Superior temporal gyrus (tissue), 1 donor: ENCODE results near the gene FTL.
"Not testable (repeated sequence)": the region's sequence is repeated elsewhere in the genome, so short reads cannot be mapped to it uniquely, and the experiment has no call there.

Source experiments
- DNase-seq: peaks from one replicate; pipeline ENCODE4 v3.0.0-alpha.2; 2016; ENCODE audit errors: extremely low spot score

The FTL gene

DNA sequence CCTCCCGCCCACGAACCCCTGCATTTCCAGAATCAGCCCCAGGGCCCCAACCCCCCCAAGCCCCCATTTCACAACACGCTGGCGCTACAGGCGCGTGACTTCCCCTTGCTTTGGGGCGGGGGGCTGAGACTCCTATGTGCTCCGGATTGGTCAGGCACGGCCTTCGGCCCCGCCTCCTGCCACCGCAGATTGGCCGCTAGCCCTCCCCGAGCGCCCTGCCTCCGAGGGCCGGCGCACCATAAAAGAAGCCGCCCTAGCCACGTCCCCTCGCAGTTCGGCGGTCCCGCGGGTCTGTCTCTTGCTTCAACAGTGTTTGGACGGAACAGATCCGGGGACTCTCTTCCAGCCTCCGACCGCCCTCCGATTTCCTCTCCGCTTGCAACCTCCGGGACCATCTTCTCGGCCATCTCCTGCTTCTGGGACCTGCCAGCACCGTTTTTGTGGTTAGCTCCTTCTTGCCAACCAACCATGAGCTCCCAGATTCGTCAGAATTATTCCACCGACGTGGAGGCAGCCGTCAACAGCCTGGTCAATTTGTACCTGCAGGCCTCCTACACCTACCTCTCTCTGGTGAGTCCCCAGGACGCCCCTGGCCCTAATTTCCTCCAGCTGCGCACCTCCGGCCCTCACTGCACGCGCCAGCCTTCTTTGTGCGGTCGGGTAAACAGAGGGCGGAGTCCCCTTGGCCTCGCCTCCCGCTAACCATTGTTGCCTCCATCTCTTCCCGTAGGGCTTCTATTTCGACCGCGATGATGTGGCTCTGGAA is at the start of gene FTL:
Gene FTL, plus strand, starts transcription at position 270 of the 766 bp plus-strand sequence. Its CDS starts 199 bp downstream, at position 469.
- DNase-seq, result peak; percentile 98

DNA sequence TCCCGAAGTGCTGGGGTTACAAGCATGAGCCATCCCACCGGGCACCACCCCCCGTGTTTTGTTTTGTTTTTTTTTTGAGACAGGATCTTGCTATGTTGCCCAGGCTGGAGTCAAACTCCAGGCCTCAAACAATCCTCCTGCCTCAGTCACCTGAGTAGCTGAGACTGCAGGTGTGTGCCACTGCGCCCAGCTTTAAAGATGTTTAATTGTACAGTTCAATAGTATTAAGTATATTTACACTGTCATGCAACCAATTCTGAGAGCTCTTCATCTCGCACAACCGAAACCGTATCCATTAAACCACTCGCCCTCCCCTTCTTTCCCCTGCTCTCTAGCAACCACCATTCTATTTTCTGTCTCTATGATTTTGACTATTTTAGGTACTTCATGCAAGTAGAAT is 49.4 kb upstream of the FTL start:
- DNase-seq, result no peak

DNA sequence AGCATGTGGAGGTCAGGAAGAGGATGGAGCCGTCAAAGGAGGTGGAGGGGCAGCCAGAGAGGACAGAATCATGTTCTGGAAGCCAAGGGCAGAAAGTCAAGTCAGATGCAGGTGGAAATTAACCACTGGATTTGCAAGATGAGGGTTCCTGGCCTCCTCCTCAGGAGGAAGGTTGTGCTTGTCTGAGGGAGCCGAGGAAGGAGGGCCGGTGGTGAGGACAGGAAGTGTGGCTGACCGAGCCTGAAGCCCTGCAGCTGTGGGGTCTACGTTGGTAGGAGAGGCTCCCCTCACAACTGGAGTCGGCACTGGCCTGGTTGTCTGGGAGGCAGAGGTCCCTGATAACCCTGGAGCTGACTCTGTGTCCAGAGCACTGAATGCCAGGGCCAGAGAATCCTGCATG is 47.0 kb upstream of the FTL start:
- DNase-seq, result no peak

DNA sequence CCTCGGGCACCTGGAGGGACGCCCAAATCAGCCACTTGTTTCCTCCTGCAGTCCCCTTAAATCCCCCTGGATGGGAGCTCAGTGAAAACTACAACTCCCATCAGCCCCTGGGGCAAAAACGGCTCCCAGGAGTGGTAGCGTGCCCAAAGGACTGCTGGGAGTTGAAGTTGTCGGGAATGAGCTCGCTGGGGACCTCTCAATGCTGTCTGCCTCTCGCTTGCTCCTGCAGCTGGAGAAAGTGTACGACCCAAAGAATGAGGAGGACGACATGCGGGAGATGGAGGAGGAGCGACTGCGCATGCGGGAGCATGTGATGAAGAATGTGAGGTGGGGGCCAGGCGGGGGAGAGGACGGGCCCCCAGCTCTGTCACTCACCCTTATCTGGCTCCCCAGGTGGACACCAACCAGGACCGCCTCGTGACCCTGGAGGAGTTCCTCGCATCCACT is 46.3 kb upstream of the FTL start:
- DNase-seq, result peak; percentile 13

DNA sequence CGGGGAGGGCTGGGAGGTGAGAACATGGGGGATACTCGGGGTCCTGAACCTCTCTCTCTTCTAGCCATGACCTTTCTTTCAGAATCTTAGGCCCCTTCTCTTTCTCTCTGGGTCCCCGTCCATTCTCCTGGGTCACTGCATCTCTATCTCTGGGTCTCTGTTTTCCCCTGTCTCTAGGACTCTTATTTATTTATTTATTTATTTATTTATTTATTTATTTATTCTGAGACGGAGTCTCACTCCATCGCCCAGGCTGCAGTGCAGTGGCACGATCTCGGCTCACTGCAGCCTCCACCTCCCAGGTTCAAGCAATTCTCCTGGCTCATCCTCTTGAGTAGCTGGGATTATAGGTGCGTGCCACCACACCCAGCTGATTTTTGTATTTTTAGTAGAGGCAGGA is 45.8 kb upstream of the FTL start:
- not testable (repeated sequence) for DNase-seq

DNA sequence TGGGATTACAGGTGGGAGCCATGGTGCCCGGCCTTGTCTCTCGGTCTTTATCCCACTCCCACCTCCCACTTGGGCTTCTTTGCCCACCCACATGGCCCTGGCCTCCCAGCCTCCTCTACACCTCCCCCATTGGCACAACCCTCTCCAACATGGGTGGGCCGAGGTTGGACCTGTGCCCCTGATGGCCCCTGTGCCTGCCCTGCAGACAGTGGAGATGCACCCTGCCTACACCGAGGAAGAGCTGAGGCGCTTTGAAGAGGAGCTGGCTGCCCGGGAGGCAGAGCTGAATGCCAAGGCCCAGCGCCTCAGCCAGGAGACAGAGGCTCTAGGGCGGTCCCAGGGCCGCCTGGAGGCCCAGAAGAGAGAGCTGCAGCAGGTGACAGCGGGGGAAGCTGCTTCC is 44.2 kb upstream of the FTL start:
- DNase-seq, result no peak

DNA sequence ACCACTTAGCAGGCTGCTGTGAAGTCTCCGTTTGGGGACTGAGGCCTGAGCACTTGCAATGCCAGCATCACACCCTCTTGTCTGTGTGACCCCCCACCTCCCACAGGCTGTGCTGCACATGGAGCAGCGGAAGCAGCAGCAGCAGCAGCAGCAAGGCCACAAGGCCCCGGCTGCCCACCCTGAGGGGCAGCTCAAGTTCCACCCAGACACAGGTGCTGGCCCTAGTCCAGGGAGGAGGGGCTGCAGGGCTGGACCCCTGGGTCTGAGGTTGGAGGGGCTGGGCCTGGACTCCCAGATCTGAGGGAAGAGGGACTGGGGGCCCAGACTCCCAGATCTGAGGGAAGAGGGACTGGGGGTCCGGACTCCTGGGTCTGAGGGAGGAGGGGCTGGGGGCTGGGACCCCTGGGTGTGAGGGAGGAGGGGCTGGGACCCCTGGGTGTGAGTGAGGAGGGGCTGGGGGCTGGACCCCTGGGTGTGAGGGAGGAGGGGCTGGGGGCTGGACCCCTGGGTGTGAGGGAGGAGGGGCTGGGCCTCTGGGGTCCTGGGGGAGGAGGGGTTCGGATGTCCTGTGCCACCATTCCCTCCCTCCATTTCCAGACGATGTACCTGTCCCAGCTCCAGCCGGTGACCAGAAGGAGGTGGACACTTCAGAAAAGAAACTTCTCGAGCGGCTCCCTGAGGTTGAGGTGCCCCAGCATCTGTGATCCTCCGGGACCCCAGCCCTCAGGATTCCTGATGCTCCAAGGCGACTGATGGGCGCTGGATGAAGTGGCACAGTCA is 43.2 kb upstream of the FTL start:
- DNase-seq, result no peak

DNA sequence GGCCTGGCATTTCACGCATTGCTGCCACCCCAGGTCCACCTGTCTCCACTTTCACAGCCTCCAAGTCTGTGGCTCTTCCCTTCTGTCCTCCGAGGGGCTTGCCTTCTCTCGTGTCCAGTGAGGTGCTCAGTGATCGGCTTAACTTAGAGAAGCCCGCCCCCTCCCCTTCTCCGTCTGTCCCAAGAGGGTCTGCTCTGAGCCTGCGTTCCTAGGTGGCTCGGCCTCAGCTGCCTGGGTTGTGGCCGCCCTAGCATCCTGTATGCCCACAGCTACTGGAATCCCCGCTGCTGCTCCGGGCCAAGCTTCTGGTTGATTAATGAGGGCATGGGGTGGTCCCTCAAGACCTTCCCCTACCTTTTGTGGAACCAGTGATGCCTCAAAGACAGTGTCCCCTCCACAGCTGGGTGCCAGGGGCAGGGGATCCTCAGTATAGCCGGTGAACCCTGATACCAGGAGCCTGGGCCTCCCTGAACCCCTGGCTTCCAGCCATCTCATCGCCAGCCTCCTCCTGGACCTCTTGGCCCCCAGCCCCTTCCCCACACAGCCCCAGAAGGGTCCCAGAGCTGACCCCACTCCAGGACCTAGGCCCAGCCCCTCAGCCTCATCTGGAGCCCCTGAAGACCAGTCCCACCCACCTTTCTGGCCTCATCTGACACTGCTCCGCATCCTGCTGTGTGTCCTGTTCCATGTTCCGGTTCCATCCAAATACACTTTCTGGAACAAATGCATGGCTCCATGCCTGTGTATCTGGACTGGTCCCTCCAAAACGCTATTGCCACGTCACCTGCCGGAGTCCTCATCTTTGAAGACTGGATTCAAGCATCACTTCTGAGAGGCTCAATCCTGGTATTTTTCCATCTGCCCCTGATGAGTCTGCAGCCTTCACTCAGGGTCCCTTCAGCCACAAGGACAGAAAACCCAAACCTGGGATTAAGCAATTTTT is 42.3 kb upstream of the FTL start:
- DNase-seq, result no peak

DNA sequence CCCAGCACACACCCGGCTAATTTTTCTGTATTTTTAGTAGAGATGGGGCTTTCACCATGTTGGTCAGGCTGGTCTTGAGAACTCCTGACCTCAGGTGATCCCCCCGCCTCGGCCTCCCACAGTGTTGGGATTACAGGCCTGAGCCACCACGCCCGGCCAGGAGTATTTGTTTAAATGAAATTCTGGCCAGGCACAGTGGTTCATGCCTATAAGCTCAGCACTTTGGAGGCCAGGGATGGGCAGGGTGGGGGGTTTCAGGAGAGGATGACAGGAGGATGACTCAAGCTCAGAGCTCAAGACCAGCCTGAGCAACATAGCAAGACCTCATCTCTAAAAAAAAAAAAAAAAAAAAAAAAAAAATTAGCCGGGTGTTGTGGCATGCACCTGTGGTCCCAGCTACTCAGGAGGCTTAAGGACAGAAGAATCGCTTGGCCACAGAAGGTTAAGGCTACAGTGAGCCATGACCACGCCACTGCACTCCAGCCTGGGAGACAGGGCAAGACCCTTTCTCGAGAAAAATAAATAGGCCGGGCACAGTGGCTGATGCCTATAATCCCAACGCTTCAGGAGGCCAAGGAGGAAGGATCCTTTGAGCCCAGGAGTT is 39.8 kb upstream of the FTL start:
- no peak for DNase-seq

DNA sequence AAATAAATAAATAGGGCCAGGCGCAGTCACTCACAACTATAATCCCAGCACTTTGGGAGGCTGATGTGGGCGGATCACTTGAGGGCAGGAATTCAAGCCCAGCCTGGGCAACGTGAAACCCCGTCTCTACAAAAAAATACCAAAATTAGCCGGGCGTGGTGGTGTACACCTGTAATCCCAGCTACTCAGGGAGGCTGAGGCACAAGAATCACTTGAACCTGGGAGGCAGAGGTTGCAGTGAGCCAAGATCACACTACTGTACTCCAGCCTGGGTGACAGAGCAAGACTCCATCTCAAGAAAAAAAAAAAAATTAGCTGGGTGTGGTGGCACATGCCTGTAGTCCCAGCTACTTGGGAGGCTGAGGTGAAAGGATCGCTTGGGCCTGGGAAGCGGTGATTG is 39.2 kb upstream of the FTL start:
- not testable (repeated sequence) for DNase-seq

DNA sequence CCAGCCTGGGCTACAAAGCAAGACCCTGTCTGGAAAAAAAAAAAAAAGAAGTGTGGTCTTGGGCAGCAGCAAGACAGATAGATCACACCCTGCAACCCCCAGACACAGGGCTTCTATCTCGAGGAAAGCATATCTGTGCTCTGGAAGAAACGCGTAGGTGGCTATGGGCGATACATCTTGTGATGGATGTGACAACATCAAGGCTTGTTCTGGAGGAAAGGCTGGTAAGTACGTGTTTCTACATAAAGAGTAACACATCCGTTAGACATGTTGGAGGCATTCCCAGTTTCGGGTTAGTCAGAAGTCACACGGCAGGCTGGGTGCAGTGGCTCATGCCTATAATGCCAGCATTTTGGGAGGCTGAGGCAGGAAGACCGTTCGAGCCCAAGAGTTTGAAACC is 38.2 kb upstream of the FTL start:
- DNase-seq, result peak; percentile 80

DNA sequence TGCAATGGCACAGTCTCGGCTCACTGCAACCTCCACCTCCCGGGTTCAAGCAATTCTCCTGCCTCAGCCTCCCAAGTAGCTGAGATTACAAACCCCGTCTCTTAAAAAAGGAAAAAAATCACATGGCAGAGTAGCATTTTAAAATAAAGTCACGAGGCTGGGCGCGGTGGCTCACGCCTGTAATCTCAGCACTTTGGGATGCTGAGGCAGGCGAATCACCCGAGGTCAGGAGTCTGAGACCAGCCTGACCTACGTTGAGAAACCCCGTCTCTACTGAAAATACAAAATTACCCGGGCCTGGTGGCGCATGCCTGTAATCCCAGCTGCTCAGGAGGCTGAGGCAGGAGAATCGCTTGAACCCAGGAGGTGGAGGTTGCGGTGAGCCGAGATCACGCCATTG is 37.4 kb upstream of the FTL start:
- DNase-seq, result not testable (repeated sequence)

DNA sequence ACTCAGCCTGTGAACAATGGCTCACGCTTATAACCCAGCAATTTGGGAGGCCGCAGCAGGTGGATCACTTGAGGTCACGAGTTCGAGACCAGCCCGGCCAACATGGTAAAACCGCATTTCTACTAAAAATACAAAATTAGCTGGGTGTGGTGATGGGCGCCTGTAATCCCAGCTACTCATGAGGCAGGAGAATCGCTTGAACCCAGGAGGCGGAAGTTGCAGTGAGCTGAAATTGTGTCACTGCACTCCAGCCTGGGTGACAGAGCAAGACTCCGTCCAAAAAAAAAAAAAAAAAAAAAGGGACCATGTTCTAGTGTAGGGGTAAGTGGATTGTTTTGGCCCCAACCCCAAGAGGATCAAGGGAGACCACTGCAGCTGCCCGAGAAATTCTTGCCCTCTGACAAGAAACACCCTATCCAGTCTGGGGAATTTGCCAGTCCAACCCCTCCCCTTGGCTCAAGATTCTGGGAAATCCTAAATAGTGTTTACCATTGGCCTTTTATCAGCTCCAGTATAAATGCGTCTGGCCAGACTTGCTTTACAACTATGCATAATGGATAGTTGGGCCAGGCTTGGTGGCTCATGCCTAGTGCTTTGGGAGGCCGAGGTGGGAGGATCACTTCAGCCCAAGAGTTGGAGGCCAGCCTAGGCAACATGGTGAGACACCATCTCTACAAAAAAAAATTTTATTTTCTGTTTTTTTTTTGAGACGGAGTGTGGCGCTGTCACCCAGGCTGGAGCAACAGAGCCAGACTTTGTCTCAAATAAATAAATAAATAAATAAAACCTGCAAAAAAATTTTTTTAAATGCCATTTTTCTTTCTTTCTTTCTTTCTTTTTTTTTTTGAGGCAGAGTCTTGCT is 36.7 kb upstream of the FTL start:
- DNase-seq, result no peak

DNA sequence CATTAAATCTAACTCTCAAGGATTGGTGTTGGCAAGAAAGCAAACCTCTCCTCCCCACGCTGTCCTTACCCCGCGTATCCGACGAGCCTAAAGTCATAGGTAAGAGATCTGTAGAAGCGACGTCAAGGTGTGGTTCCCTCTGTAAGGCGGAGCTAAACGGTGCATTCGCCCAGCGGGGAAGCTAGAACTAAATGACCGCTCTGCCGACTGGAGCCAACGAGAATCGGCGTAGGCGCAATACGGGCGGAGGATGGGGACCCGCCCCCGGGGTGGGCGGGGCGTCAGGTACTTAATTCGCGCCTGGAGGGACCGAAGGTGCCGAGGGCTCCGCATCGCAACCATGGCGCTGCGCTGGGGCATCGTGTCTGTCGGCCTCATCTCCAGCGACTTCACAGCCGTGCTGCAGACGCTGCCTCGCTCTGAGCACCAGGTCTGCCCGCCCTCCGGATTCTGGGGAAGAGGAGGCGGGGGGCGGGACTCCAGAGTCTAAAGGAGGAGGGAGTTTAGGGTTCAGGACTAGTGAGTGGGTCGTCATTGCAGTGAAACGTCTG is 31.7 kb upstream of the FTL start, which contains the start of gene DHDH:
Gene DHDH, plus strand, starts transcription at position 318 of the 551 bp plus-strand sequence. Its CDS starts 23 bp downstream, at position 341.
- DNase-seq, result peak; percentile 55

DNA sequence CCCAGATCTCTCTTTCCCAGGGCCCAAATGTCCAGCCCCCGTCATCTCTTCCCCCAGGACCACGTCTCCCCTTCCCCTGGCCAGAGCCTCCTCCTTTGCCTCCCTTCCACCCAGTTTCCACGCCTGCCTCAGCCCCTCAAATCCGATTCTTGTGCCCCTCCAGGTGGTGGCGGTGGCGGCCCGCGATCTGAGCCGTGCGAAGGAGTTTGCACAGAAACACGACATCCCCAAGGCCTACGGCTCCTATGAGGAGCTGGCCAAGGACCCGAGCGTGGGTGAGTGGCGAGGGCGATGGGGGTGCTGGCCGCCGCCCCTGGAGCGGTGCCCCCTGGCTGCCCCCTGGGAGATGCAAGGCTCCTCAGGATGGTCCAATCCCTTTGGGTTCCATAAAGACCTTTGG is 30.3 kb upstream of the FTL start:
- DNase-seq, result no peak

DNA sequence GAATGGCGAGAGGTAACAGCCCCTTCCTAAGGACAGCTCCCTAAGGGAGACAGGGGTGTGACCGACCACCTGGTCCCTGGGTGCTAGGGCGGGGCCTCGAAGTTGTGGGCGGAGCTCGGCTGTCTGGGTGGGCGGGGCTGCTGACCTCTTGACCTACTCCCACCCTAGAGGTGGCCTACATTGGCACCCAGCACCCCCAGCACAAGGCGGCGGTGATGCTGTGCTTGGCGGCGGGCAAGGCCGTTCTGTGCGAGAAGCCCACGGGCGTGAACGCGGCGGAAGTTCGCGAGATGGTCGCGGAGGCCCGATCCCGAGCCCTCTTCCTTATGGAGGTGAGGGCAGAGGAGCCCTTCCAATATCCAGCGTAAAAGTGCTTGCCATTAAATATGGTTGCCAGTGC is 29.2 kb upstream of the FTL start:
- DNase-seq, result no peak

DNA sequence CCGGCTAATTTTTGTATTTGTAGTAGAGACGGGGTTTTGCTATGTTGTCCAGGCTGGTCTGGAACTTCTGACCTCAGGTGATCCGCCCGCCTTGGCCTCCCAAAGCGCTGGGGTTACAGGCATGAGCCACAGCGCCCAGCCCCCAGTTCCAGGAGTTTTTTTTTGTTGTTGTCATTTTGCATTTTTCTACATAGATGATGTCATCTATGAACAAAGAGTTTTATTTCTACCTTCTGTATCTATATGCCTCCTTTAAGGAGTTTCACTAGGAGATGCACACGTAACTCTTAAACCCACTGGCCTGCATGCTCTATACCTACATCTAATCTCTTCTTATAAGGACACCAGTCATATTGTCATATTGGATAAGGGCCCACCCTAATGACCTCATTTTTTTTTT is 26.9 kb upstream of the FTL start:
- no peak for DNase-seq

DNA sequence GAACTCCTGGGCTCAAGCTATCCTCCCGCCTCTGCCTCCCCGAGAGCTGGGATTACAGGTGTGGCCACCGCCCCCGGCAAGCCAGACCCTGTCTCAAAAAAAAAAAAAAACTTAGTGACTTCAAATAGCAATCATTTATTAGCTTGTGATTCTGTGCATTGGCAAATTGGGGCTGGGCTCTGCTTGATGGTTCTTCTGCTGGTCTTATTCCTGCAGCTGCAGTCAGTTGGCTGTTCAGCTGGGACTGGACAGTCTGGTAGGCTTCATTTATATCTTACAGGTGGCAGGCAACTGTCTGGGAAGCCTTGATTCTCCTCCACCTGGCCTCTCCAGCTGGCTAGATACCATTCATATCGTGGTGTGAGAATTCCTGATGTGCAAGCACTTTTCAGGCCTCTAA is 24.2 kb upstream of the FTL start:
- DNase-seq, result no peak

DNA sequence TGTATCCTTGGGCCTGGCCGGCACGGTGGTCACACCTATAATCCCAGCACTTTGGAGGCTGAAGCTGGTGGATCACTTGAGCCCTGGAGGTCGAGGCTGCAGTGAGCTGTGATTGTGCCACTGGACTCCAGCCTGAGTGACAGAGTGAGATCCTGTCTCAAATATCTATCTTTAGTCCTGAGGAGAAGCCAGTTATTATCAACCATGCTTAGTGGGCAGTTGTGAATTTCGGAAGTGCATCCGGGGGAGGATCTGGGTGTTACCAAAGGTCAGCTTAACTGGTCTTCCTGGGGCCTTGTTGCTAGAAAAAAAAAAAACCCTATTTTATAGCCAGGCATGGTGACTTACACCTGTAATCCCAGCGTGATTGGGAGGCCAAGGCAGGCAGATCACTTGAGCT is 22.0 kb upstream of the FTL start:
- no peak for DNase-seq

DNA sequence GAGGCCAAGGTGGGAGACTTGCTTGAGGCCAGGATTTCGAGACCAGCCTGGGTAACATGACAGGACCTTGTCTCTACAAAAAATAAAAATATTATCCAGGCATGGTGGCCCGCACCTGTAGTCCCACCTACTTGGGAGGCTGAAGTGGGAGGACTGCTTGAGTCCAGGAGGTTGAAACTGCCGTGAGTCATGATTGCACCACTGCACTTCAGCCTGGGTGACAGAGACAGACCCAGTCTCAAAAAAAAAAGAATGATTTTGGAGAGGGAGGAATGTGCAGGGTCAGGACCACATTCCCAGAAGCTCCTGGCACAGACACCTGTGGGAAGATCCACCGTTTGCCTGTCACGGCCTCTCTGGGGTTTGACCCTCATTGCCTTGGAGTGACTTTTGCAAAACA is 19.7 kb upstream of the FTL start:
- no peak for DNase-seq
